Left ventricle myocardium inferior (tissue), 1 donor: ENCODE measurements around the gene DPP6. TPM values are rescaled to one million over a fixed set of nuclear protein-coding genes. Genes with fewer than 3 reads are reported as not detected.

Experiments used
- DNase-seq: peaks from one replicate; pipeline ENCODE4 v3.0.0-alpha.2; 2020
- H3K27ac ChIP-seq: fragments of 200-600 bp; replicated peaks from 2 replicates; pipeline ENCODE4 v1.8.0; 2021
- H3K27me3 ChIP-seq: fragments of 200-600 bp; 2 replicates; pipeline ENCODE4 v1.8.0; 2021; ENCODE audit warnings: low read depth
- H3K36me3 ChIP-seq: fragments of 200-600 bp; 2 replicates; pipeline ENCODE4 v1.8.0; 2021
- H3K4me1 ChIP-seq: fragments of 200-600 bp; 2 replicates; pipeline ENCODE4 v1.8.0; 2021
- H3K4me3 ChIP-seq: fragments of 200-600 bp; 2 replicates; pipeline ENCODE4 v1.8.0; 2021; ENCODE audit warnings: mild to moderate bottlenecking, moderate library complexity
- H3K9me3 ChIP-seq: fragments of 200-600 bp; replicated peaks from 2 replicates; pipeline ENCODE4 v1.8.0; 2021
- intact Hi-C: fragments of 100-400 bp; cut with micrococcal nuclease; formaldehyde crosslinking; loops from one replicate; pipeline ENCODE4 v1.11.0; 2022
- total RNA-seq: library from RNA; stranded (reverse); fragmentation: NEBNext Ultra II Directional; extraction: Animal tissue kit (Norgen Biotek cat#: 25700); gene quantifications from one replicate; pipeline ENCODE4 v1.2.1, GENCODE V29; 2021
- TF ChIP-seq, protein P1 (sequence below): fragments of 200-600 bp; IDR thresholded peaks from 2 replicates; pipeline ENCODE4 v1.8.0; 2021; ENCODE audit warnings: antibody characterized with exemption, mild to moderate bottlenecking, borderline replicate concordance
- donor health status: DM: no; HTN: yes; CAD: no; lungs with severe emphysema.

DPP6 gene
- total RNA-seq, 1 donor from 2014 or later: 0.25 TPM

DNA sequence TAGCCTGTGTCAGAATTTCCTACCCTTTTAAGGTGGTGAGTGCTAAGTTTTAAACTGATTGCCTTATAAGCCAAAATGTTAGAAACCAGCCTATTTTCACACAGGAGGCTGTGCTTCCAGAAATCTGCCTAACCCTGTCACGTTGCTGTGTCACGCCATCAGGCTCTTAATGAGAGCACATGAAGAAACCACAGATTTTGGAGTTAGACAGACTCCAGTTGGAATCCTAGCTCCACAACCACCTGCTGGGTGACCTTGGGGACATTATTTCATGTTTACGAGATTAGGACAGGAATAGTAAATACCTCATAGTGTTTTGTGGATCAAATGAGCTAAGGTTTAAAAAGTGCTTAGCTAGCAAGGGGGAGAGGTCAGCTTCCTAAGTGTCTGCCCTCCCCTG is 321.8 kb downstream of the DPP6 start:
- intact Hi-C loops: no loop called here
- DNase-seq: no peak
- Histone ChIP-seq H3K9me3 (no peaks in the 10 kb centered on the region), H3K27ac (no peak overlapping the region), H3K4me3 (no peak overlapping the region), H3K36me3 (no peaks in the 10 kb centered on the region), H3K4me1 (no peaks in the 10 kb centered on the region), H3K27me3 (no peaks in the 10 kb centered on the region)
- TF ChIP-seq, protein P1, sequence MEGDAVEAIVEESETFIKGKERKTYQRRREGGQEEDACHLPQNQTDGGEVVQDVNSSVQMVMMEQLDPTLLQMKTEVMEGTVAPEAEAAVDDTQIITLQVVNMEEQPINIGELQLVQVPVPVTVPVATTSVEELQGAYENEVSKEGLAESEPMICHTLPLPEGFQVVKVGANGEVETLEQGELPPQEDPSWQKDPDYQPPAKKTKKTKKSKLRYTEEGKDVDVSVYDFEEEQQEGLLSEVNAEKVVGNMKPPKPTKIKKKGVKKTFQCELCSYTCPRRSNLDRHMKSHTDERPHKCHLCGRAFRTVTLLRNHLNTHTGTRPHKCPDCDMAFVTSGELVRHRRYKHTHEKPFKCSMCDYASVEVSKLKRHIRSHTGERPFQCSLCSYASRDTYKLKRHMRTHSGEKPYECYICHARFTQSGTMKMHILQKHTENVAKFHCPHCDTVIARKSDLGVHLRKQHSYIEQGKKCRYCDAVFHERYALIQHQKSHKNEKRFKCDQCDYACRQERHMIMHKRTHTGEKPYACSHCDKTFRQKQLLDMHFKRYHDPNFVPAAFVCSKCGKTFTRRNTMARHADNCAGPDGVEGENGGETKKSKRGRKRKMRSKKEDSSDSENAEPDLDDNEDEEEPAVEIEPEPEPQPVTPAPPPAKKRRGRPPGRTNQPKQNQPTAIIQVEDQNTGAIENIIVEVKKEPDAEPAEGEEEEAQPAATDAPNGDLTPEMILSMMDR: no peak

DNA sequence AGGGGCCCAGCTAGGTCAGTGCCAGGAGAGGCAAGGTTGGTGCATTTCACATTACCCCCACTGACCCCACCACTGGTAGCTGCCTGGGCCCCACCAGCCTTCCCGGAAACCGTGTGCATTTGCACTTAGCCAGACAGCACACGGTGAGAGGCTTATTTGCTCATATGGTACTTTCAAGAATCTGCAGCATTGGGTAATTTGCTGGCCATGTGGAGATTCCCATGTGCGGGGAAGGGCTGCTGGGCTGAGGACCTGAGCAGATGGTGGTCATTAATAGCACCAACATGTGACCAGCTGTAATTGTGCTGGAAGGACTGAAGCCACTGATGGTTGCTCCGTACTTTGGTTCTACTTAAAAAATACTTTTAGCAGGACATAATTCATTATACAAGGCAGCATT is 323.8 kb downstream of the DPP6 start:
- no peak overlapping the region for H3K4me3 ChIP-seq
- H3K27me3 ChIP-seq: no peaks in the 10 kb centered on the region
- no peaks in the 10 kb centered on the region for H3K9me3 ChIP-seq
- intact Hi-C loops: no loop called here
- no peak overlapping the region for H3K27ac ChIP-seq
- TF ChIP-seq, protein P1: no peak
- no peaks in the 10 kb centered on the region for H3K4me1 ChIP-seq
- H3K36me3 ChIP-seq: no peaks in the 10 kb centered on the region
- no peak for DNase-seq

DNA sequence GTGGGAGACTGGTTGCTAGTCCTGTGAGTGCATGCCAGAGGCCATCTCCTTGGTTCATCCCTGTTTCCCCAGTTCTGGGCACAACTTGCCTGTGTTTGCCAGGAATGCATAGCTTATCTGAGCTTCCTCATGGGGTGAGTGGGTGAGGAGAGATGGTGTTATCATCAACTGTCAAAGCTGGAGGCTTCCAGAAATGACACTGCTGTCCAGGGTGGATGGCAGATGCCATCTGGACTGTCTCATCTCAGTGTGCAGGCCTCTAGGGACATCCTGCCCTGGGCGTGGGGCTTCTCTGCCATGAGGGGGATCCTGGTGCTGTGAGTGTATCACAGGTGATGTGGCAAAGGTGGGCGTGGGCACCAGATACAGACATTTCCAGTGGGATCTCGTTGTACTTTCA is 328.6 kb downstream of the DPP6 start:
- Histone ChIP-seq H3K27me3 (no peaks in the 10 kb centered on the region), H3K4me3 (no peak overlapping the region), H3K36me3 (no peaks in the 10 kb centered on the region), H3K4me1 (no peaks in the 10 kb centered on the region), H3K27ac (no peak overlapping the region), H3K9me3 (no peaks in the 10 kb centered on the region)
- intact Hi-C loops: no loop called here
- TF ChIP-seq, protein P1: no peak
- DNase-seq: no peak

DNA sequence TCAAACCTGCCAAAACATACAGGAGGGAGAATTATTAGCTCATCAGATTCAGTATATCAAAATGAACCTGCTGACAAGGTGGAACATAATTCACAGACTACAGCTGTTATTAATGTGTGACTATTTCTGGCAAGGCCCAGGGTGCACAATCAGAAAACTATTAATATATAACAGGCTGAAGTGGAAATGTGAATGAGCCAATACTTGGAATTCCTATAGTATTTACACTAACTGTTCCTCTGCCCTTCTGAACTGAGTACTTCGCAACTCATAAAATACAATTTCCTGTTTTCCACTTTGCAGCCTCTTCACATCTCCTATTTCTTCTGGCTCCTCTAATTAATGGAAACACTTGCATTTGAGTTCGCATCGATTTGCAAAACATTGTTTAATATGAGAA is 330.8 kb downstream of the DPP6 start:
- TF ChIP-seq, protein P1: no peak
- no peaks in the 10 kb centered on the region for H3K4me1 ChIP-seq
- no peak overlapping the region for H3K27ac ChIP-seq
- intact Hi-C loops: no loop called here
- DNase-seq: no peak
- H3K27me3 ChIP-seq: no peaks in the 10 kb centered on the region
- H3K4me3 ChIP-seq: no peak overlapping the region
- H3K36me3 ChIP-seq: no peaks in the 10 kb centered on the region
- no peaks in the 10 kb centered on the region for H3K9me3 ChIP-seq

DNA sequence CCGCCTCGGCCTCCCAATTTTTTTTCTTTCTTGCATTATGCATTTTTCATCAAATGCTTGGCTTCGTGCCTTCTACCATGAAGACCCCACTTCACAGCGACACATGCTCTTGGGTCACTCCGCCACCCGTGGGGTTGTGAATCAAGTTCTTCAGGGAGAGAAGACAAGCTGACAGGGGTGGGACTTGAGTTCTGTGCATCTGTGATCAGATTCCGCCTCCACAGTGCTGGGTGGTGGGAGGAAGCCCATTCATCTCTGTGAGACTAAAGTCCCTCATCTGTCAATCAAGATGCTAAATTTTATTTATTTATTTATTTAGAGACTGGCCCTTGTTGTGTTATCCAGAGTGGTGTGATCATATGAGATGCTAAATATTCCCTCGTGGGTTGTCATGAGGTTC is 333.0 kb downstream of the DPP6 start:
- Histone ChIP-seq H3K4me3 (no peak overlapping the region), H3K4me1 (no peaks in the 10 kb centered on the region), H3K36me3 (no peaks in the 10 kb centered on the region), H3K27me3 (peaks cover 12% of the 10 kb centered on the region), H3K9me3 (no peaks in the 10 kb centered on the region), H3K27ac (no peak overlapping the region)
- TF ChIP-seq, protein P1: no peak
- no peak for DNase-seq
- intact Hi-C loops: no loop called here

DNA sequence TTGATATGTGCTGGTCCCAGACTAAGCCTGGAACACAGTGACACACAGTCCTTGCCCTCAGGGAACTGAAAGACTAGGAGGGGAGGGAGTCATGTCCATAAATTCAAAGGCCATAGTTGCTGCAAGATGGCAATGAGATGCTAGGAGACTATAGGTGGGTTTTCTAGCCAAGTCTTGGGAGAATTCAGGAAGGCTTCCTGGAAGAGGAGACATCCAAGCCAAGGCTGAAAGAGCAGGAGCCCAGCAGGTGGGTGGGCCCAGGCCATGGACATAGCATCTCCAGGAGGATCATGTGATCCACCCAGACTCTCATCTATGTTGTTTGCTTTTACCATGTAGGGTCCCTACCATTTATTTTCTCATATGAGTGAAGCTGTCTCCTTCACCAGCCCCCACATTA is 335.1 kb downstream of the DPP6 start:
- Histone ChIP-seq H3K9me3 (no peaks in the 10 kb centered on the region), H3K4me3 (no peak overlapping the region), H3K27ac (no peak overlapping the region), H3K27me3 (peaks cover 15% of the 10 kb centered on the region), H3K4me1 (no peaks in the 10 kb centered on the region), H3K36me3 (no peaks in the 10 kb centered on the region)
- no peak for DNase-seq
- intact Hi-C loops: no loop called here
- TF ChIP-seq, protein P1: no peak
